NCI-H2196 treated with DMSO at 0.1 percent for 48 hours (cell line): Measurements from ENCODE around the gene ZNF792.
"Not testable (repeated sequence)": the region's sequence is repeated elsewhere in the genome, so short reads cannot be mapped to it uniquely, and the experiment has no call there.

ENCODE experiments used
- DNase-seq: peaks from one replicate; lab custom pipeline; 2025; ENCODE audit not compliant: unreplicated experiment; lab: John Stamatoyannopoulos, UW

ZNF792 gene

GRCh38 chr19:34972163-34972705 is 8.2 kb upstream of the ZNF792 start:
- DNase-seq = no peak

GRCh38 chr19:34970185-34970780 is 6.3 kb upstream of the ZNF792 start:
- not testable (repeated sequence) for DNase-seq

- no peak for DNase-seq
Observed at GRCh38 chr19:34969721-34970120, 5.7 kb upstream of the ZNF792 start.

DNA sequence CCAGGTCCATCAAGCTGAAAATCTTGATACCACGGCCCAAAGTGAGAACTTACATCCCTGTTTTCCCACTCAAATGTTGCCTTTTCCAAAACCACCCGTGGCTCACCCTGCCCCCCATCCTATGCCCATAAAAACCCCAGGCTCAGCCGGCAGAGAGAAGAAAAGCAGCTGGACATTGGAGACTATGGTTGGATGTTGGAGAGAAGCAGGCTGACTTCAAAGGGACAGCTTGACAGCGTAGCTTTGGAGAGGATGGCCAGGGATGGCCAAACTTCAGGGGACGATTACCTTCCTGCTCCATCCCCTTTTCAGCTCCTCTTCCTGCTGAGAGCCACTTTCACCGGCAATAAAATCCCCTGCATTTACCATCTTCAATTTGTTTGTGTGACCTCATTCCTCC is 3.5 kb upstream of the ZNF792 start:
- DNase-seq = no peak

DNA sequence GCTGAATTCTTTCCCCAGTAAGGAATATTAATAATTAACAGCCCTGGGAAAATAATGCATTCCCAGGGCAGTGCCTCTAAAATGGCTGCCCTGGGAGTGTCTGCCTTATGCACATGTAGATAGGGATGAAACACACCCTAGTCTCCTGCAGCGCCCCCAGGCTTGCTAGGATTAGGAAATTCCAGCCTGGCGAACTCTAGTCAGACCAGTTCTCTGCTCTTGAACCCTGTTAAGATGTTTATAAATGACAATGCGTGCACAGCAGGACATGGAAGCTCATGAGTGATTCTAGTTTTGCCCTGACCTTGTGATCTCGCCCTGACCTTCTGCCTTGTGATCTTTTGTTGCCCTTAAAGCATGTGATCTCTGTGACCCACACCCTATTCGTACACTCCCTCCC is 1.5 kb upstream of the ZNF792 start:
- not testable (repeated sequence) for DNase-seq

DNA sequence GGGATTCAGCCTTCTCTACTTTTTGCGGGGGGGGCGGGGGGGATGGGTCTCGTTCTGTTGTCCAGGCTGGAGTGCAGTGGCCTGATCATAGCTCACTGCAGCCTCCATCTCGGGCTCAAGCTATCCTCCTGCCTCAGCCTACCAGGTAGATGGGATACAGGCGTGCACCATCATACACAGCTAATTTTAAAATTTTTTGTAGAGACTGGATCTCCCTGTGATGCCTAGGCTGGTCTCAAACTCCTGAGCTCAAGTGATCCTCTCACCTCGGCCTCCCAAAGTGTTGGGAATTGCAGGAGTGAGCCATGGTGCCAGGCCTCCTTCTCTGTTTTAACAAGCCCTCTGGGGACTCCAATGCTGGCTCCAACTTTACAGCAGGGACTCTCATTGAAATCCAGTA is 569 bp upstream of the ZNF792 start:
- DNase-seq = no peak

DNA sequence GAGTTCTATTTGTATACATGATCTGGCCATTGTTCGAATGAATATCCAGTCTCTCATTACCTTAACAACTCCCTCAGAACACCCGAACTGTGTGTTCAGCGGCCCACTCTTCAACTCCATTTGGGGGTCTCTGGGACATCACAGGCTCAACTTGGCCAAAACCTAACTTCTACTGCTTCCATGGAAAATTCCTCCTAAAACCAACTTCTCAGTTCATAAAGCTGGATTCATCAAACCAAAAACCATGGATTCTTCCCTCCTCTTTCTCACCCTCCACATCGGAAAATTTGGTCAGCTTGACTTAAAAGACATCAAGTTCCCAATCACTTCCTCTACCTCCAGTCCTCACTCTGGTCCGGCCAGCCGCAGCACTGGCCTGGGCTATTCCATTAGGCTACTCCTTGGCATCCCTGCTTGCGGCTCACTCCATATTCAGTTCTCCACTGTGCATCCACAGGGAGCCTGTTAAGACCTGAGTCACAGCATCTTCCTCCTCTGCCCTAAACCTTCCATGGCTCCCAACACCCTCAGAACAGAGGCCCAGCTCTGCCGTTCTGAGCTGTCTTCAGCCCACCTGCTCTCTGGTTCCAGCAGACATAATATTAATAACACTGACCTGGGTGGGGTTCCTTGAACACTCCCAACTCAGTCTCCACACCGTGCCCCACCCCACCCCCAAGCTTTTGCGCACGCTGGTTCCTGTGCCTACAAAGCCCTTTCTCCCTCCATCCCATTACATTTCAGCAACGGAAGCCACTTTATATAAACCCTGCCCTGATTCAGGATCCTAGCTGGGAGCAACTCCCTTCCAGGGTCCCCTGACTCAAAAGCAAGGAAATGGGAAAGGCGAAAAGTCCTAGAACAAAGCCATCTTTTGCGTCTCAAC is 1.1 kb downstream of the ZNF792 start:
- no peak for DNase-seq

DNA sequence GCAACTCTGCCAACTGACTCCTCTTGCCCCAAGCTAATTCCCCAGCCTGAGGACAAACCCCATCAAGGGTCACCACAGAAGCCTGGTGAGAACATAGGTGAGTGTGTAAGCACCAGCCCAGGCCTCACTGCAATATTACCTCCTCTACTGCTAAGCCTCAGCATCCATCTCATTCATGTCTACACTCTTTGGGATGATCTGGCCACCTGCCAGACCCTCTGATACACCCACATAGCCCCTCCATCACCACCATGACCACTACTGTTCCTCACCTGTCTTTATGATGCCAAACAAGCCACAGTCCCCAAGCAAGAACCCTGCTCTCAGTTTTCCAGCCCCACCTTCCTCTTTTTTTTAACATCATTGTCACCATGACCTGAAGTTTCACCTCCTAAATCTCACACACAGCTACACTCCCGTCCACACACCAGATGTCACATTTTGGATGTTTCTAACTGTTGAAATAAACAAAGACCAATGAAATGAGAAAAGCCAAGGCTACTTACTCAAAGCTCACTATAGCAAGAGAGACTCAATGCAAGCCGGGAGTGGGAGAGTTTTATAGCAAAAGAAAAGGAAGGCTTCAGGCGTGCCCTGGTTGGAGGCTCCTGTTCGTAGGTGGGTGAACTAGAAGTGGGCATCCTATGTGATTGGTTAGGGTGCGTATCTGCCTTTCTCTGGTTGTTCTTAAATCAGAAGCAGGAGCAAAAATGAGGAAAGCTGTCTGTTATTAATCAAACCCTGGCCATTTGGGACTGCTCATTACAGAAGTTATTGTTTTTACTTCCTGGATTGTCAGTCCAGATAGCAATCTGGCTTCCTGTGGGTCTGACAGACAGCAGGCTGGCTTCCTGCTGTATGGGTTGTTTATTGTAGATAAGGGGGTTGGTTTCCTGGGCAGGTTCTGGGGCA is 2.0 kb downstream of the ZNF792 start:
- DNase-seq = no peak

GRCh38 chr19:34960940-34961679 is 2.9 kb downstream of the ZNF792 start:
- DNase-seq = no peak

- no peak for DNase-seq
Observed at GRCh38 chr19:34960103-34960805, 3.8 kb downstream of the ZNF792 start.

- no peak for DNase-seq
Observed at GRCh38 chr19:34959021-34959420, 5.0 kb downstream of the ZNF792 start.

GRCh38 chr19:34957830-34958751 is 5.9 kb downstream of the ZNF792 start:
- DNase-seq = no peak

GRCh38 chr19:34953092-34953491 is 10.9 kb downstream of the ZNF792 start:
- DNase-seq = no peak

GRCh38 chr19:34943861-34944573 is 20.0 kb downstream of the ZNF792 start:
- no peak for DNase-seq

GRCh38 chr19:34938886-34939285 is 25.1 kb downstream of the ZNF792 start:
- no peak for DNase-seq

DNA sequence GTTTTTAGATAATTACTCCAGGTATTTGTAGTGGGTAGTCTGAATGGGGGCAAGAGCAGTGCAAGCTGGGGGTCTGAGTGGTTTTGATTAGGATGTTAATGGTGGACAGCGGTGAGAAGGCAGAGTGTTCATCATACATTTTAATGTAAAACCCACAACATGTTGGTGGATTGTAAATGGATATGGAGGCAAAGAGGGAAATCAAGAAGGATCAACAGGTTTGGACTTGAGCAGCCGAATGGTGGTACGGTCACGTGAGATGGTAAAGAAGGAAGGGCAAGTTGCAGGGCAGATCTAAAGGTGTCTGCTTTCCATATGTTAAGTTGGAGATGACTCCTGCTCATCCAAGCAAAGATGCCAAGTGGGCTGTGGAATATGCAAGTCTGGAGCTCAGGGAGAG is 27.8 kb downstream of the ZNF792 start:
- no peak for DNase-seq

- no peak for DNase-seq
Observed at GRCh38 chr19:34932494-34932893, 31.5 kb downstream of the ZNF792 start.

DNA sequence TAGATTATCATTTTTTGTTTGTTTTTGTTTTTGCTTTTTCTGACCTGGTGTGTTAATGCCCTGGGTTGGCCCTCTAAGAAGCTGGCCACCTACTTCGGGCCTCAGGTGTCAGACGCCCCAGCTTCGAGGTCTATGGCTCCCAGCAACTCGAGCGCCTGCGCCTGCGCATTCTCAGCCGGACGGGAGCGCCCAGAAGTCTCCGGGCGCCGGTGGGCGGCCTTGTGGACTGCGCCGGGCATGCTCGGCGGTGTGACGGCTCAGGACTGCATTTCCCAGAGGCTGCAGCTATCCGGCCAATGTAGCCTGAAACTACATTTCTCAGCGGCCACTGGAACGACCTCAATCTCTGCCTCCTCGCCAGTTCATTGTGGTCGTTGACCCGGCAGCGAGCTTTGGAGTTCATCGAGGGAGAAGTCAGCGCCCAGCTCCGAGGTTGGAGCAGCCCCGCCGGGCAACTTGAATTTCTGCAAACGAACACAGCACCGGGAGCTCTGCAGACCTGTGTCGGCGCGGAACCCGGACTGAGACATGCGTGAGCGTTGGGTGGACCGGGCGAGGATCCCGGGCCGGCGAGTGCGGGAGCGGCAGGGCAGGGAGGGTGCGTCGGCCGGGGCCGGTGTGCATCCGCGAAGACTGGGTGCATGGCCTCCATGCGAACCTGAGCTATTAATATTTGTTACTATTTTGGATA is 37.2 kb downstream of the ZNF792 start, which contains the start of gene ZNF30:
Gene ZNF30, plus strand, starts transcription at position 219 of the 691 bp plus-strand sequence. CDS start 3,045 bp downstream, outside the sequence.
- peak; percentile 86 for DNase-seq
